ENCODE results near the gene NPPA.

The NPPA gene

GRCh38 chr1:11841245-11842153 lies 6.1 kb downstream of the NPPA start:
- DNase-seq = no peak

GRCh38 chr1:11839727-11840705 lies 7.6 kb downstream of the NPPA start:
- no peak for DNase-seq

GRCh38 chr1:11838349-11839272 lies 9.0 kb downstream of the NPPA start:
- DNase-seq = peak; percentile 74

GRCh38 chr1:11837767-11838348 lies 9.7 kb downstream of the NPPA start:
- no peak for DNase-seq

- DNase-seq = no peak
These were observed 10.4 kb downstream of the NPPA start for GRCh38 chr1:11836955-11837766.

DNA sequence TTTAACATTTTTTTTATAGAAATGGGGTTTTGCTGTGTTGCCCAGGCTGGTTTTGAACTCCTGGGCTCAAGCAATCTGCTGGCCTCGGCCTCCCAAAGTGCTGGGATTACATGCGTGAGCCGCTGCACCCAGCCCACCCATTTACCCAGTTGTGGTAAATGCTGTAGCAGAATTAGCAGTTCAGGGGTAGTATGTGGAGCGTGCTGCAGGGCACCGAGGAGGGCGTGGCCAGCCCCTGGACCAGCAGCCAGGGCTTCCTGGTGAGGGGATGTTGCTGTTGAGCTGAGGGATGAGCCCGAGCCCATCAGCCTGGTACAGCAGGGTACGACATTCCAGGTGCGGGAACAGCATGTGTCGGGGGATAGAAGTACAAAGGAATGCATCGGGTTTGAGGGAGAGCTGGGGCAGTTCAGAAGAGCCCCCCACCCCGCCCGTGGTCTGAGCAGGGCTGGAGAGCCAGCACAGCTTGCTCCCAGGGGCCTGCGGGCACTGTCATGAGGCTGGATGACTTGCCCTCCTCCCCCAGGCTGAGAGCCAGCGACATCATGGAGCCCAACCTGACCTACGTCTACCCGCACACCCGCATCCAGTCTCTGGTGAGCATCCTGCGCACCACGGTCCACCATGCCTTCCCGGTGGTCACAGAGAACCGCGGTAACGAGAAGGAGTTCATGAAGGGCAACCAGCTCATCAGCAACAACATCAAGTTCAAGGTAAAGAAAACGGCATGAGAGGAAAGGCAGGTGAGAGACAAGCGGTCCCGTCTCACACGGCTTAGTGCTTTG lies 11.9 kb downstream of the NPPA start:
- no peak for DNase-seq

GRCh38 chr1:11833900-11834299 lies 13.7 kb downstream of the NPPA start:
- no peak for DNase-seq

- DNase-seq = no peak
These were observed 14.1 kb downstream of the NPPA start for GRCh38 chr1:11833497-11833896.

DNA sequence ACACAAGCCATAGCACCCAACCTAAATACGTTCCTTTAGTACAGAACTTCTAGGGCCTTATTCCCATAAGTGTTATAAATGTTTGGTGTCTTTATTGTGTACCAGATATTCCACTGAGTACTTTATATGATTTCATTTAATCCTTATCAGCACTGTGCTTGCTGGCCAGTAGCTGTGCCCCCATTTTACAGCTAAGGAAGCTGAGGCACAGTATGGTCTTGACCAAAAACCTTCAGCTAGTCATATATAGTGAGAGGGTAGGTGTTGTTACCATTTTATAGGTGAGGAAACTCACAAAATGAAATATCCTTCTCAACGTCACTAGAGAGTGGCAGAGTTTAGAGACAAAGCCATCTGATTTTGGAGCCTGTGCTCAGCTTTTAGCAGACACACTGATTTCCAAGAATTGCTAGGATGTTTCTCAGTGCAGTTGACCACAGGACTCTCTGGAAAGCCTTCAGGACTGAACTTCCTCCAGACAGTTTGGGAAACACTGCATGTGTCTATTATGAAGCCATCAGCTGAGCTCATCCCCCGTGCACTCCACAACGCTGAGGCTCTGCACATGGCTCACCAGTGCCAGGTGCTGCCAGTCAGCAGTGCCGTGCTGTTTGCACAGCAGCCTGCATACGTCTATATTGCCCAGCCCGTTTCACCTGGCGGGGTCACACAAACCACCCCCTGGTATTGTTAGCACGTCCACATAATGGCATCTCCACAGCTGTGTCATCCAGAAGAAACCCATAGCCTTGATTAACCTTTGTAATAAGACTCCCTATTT lies 15.4 kb downstream of the NPPA start:
- no peak for DNase-seq

- no peak for DNase-seq
These were observed 19.1 kb downstream of the NPPA start for GRCh38 chr1:11828511-11828910.

GRCh38 chr1:11826946-11827345 lies 20.6 kb downstream of the NPPA start:
- no peak for DNase-seq

- no peak for DNase-seq
These were observed 22.5 kb downstream of the NPPA start for GRCh38 chr1:11825131-11825530.

GRCh38 chr1:11823366-11824137 lies 24.0 kb downstream of the NPPA start:
- no peak for DNase-seq

DNA sequence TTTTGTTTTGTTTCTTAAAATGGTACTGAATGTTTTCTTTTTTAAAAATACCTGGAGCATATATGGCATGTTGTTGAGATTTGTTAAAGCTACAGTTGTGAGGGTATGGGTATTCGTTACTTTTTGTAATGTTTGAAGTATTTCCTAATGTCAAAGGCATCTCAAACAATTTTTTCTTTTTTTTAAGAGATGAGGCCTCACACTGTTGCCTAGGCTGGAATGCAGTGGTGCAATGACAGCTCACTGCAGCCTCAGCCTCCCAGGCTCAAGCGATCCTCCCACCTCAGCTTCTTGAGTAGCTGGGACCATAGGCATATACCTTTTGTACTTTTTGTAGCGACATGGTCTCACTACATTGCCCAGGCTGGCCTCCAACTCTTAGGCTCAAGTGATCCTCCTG lies 25.5 kb downstream of the NPPA start:
- no peak for DNase-seq

DNA sequence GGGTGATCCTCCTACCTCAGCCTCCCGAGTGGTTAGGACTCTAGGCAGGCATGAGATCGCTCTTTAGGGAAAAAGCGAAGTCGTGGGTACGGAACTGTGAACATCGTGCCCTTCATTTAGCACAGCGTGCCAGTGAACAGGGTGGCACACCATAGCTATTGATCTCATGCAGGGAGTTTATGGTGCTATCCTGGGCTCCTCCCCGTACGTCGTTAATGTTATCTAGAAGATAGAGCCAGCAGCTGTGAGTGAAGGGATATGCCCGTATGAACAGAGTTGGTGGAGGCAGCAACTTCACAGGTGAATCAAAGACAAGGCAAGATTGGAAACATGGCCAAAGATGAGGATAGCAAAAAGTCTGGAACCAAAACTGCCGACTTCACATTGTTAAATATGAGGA lies 30.4 kb downstream of the NPPA start:
- no peak for DNase-seq

GRCh38 chr1:11813021-11813420 lies 34.6 kb downstream of the NPPA start:
- DNase-seq = no peak

- no peak for DNase-seq
These were observed 40.5 kb downstream of the NPPA start for GRCh38 chr1:11807133-11807532.

DNA sequence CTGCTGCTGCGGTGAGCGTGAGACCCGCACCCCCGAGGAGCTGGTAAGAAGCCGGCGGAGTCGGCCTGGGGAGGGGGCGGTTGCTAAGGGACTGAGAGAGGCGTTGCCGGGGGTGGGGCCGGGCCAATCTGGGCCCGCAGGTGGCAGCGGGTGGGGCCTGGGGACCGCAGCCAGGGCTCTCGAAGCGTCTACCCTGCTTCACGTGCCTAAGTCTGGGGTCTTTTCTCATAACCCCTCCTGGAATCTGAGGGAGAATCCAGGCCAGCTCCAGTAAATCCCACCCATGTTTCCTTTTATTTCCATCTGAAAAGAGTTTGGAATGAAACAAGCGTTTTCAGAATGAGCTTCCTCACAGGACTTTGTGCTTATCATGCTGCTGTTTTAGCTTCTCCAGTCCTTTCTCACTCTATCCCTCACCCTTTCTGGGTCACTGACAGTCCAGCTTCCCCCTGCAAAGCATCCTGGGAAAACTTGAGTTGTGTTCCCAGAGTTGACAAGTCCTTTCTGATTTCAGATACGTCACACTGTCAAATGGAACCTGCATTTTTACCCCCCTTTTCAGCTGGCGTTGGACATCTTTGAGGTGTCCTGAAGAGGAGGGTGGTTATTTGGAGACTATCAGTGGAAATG lies 41.2 kb downstream of the NPPA start:
- DNase-seq = peak; percentile 30

Data from CD4-positive, alpha-beta T cell treated with Interleukin-10 for 1 hour (primary cell).